Adipocyte (in vitro differentiated cells): Measurements from ENCODE around the gene TMEM80.
"Not testable (repeated sequence)": the region's sequence is repeated elsewhere in the genome, so short reads cannot be mapped to it uniquely, and the experiment has no call there.

Experiments
- DNase-seq: peaks from one replicate; pipeline ENCODE4 v3.0.0-alpha.2; 2015; ENCODE audit warnings: low read depth
- H3K27me3 ChIP-seq: replicated peaks from 2 replicates; pipeline ENCODE4 v1.7.0; 2013; ENCODE audit warnings: mild to moderate bottlenecking, low read length, moderate library complexity; ENCODE audit not compliant: control insufficient read depth, insufficient read depth
- H3K36me3 ChIP-seq: 2 replicates; pipeline ENCODE4 v1.7.0; 2013; ENCODE audit warnings: low read length, mild to moderate bottlenecking, moderate library complexity; ENCODE audit not compliant: control insufficient read depth, insufficient read depth, severe bottlenecking
- H3K4me1 ChIP-seq: 2 replicates; pipeline ENCODE4 v1.7.0; 2013; ENCODE audit warnings: mild to moderate bottlenecking, low read length, moderate library complexity; ENCODE audit not compliant: control insufficient read depth, insufficient read depth
- H3K4me3 ChIP-seq: 2 replicates; pipeline ENCODE4 v1.7.0; 2013; ENCODE audit warnings: mild to moderate bottlenecking, low read length, moderate library complexity
- H3K9ac ChIP-seq: 2 replicates; pipeline ENCODE4 v1.7.0; 2013; ENCODE audit warnings: mild to moderate bottlenecking, low read length, moderate library complexity
- H3K9me3 ChIP-seq: 2 replicates; pipeline ENCODE4 v1.7.0; 2013; ENCODE audit warnings: mild to moderate bottlenecking, low read length, moderate library complexity; ENCODE audit not compliant: control insufficient read depth

The TMEM80 gene

DNA sequence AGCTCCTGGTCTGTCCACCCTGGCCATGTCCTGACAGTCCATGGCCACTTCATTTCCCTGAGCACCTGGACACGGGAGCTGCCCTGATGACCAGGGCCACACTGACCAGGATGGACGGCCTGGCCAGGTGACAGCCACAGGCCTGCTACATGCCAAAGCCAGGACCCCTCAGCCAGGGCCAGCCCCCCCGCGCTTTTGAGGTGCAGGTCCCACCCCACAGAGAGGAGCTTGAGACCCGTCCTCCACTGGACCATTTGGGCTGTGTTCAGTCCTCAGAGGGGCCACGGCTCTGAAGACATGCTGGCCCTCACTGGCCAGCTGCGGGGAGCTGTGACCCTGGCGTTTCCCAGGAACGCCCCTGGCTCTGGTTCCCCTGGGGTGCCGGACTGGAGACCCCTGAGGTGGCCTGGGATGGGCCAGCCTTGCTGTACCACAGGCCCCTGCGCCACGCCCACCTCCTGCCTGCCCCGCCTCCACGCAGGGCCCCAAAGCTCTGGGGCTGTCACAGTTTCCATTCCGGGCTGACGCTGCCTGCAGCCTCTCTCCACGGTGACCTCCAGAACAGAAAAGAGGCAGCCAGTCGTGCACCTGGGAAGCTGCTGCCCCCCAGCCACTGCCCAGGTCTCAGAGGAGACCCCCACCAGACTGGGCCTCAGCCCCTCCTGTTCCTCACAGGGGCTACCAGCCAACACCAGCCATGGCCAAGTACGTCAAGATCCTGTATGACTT lies 28.6 kb downstream of the TMEM80 start:
- H3K27me3 ChIP-seq = no peaks in the 10 kb centered on the region

DNA sequence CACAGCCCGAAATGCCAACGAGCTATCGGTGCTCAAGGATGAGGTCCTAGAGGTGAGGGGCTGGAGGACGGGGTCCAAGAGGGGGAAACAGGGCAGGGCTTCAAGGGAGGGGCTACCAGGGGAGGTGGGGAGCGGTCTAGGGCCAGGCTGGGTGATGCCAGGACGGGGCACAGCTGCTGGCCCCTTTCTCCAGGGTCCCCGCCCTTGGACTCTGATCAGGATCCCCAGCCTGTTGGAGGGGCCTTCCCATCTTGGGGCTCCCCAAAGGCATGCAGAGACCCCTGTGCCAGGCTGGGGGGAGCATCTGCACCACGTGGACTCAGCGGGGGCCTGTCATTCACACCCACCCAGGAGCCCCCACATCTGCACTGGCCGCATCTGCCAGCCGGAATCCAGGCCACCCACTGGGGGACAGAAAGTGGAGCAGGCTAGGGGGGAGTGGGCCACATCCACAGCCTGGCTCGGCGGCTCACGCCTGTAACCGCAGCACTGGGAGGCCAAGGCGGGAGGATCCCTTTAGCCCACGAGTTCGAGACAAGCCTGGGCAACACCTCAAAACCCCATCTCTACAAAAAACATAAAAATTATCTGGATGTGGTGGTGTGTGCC lies 29.3 kb downstream of the TMEM80 start:
- peaks cover 31% of the 10 kb centered on the region for H3K4me1 ChIP-seq
- no peak for DNase-seq
- no peak overlapping the region for H3K9ac ChIP-seq
- no peak overlapping the region for H3K4me3 ChIP-seq
- no peaks in the 10 kb centered on the region for H3K9me3 ChIP-seq
- no peaks in the 10 kb centered on the region for H3K36me3 ChIP-seq
- no peaks in the 10 kb centered on the region for H3K27me3 ChIP-seq

More for the DNA sequence above, 28.6 kb downstream of the TMEM80 start:
- H3K36me3 ChIP-seq = no peaks in the 10 kb centered on the region
- H3K9ac ChIP-seq = no peak overlapping the region
- no peak for DNase-seq
- H3K4me1 ChIP-seq = peaks cover 28% of the 10 kb centered on the region
- no peaks in the 10 kb centered on the region for H3K9me3 ChIP-seq
- H3K4me3 ChIP-seq = no peak overlapping the region

DNA sequence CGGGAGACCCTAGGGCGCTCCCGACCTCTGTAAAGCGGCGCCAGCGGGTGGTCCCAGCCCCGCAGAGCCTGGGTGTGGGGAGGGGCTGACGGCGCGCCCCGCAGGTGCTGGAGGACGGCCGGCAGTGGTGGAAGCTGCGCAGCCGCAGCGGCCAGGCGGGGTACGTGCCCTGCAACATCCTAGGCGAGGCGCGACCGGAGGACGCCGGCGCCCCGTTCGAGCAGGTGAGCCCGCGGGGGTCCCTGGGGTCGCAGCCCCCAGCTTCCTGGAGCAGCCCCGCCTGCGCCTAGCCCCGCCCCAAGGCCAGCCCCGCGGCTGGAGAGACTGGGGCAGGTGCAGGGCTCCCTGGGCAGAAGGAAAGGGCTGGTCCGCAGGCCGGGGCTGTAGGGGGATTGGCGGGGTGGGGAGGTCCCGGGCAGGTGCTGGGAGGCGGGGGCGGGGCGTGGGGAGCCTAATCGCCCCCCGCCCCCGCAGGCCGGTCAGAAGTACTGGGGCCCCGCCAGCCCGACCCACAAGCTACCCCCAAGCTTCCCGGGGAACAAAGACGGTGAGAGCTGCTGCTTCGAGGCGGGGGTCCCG lies 30.1 kb downstream of the TMEM80 start:
- no peak for DNase-seq
- Histone ChIP-seq H3K9ac (no peak overlapping the region), H3K36me3 (no peaks in the 10 kb centered on the region), H3K4me3 (no peak overlapping the region), H3K9me3 (no peaks in the 10 kb centered on the region), H3K27me3 (no peaks in the 10 kb centered on the region), H3K4me1 (peaks cover 31% of the 10 kb centered on the region)

GRCh38 chr11:726278-727220 lies 30.9 kb downstream of the TMEM80 start:
- DNase-seq = peak; percentile 22
- peak overlapping the region; percentile 73 for H3K9ac ChIP-seq
- no peak overlapping the region for H3K4me3 ChIP-seq
- H3K4me1 ChIP-seq = peaks cover 31% of the 10 kb centered on the region
- H3K36me3 ChIP-seq = no peaks in the 10 kb centered on the region
- no peaks in the 10 kb centered on the region for H3K9me3 ChIP-seq
- no peaks in the 10 kb centered on the region for H3K27me3 ChIP-seq

DNA sequence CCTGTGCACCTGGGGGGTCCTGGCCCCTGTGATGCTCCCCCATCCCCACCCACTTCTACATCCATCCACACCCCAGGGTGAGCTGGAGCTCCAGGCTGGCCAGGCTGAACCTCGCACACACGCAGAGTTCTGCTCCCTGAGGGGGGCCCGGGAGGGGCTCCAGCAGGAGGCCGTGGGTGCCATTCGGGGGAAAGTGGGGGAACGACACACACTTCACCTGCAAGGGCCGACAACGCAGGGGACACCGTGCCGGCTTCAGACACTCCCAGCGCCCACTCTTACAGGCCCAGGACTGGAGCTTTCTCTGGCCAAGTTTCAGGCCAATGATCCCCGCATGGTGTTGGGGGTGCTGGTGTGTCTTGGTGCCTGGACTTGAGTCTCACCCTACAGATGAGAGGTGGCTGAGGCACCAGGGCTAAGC lies 31.7 kb downstream of the TMEM80 start:
- no peak for DNase-seq
- no peaks in the 10 kb centered on the region for H3K9me3 ChIP-seq
- peaks cover 31% of the 10 kb centered on the region for H3K4me1 ChIP-seq
- no peaks in the 10 kb centered on the region for H3K36me3 ChIP-seq
- H3K4me3 ChIP-seq = no peak overlapping the region
- peak overlapping the region; percentile 73 for H3K9ac ChIP-seq
- H3K27me3 ChIP-seq = no peaks in the 10 kb centered on the region

GRCh38 chr11:727859-728748 lies 32.5 kb downstream of the TMEM80 start:
- Histone ChIP-seq H3K4me1 (peaks cover 31% of the 10 kb centered on the region), H3K27me3 (no peaks in the 10 kb centered on the region), H3K36me3 (no peaks in the 10 kb centered on the region), H3K4me3 (no peak overlapping the region), H3K9ac (peak overlapping the region; percentile 73), H3K9me3 (no peaks in the 10 kb centered on the region)
- DNase-seq = peak; percentile 79

DNA sequence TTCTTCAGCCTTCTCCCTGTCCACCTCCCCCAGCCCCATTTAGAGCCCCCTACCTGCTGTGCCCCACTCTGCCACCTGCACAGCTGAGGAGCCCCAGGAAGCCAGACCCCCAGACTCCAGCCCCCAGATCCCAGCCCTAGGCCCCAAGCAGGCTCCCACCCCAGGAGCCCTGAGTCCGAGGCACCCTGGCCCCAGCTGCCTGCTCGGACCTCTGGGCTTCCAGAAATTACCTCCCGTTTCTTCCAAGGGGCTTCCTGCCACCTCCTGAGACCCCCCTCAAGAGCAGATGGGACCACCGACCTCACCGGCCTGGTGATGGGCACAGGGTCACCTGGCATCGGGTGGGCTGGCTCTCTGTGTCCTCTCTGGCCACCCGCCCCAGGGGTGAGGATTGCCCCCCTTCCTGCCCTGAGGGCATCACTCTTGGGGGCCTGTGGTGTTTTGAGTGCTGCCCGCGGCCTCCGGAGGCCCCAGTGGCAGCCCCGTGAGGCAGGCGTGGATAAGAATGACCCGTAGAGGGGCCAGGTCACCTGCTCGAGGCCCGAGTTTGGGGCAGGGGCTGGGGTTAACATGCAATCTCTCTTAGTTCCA lies 33.4 kb downstream of the TMEM80 start:
- H3K4me3 ChIP-seq = no peak overlapping the region
- peaks cover 31% of the 10 kb centered on the region for H3K4me1 ChIP-seq
- DNase-seq = no peak
- no peaks in the 10 kb centered on the region for H3K36me3 ChIP-seq
- peak overlapping the region; percentile 69 for H3K9ac ChIP-seq
- peaks cover 3% of the 10 kb centered on the region for H3K27me3 ChIP-seq
- H3K9me3 ChIP-seq = no peaks in the 10 kb centered on the region

DNA sequence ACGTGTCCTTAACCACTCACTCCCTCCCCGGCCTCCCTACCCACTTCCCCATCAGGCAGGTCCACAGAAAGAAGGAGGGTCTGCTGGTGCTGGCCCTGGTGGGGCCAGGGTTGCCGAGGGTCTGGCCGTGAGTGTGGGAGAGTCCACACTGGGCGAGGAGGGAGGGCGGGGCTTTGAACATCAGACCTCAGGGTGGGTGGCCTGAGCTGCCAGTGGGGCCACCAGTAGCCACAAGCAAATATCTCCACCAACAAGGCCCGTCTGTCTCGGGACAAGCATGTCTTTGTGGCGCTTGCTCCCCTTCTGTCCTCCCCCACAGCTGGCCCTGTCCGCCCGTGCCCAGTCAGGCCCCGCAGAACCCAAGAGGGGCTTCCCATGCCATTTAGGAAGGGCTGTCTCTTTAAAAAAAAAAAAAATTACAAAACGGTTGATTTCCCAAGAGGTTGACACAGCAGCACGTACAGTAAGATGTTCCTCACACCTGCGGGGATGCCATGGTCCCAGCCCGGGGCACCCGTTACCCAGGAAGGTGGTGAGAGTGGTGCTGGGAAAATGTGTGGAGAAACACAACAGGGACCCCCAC lies 34.0 kb downstream of the TMEM80 start:
- no peak for DNase-seq
- Histone ChIP-seq H3K4me1 (peaks cover 31% of the 10 kb centered on the region), H3K9me3 (no peaks in the 10 kb centered on the region), H3K27me3 (peaks cover 3% of the 10 kb centered on the region), H3K4me3 (no peak overlapping the region), H3K9ac (peak overlapping the region; percentile 69), H3K36me3 (no peaks in the 10 kb centered on the region)

GRCh38 chr11:733072-733471 lies 37.5 kb downstream of the TMEM80 start:
- DNase-seq = no peak
- no peaks in the 10 kb centered on the region for H3K9me3 ChIP-seq
- peaks cover 15% of the 10 kb centered on the region for H3K4me1 ChIP-seq
- no peak overlapping the region for H3K9ac ChIP-seq
- no peaks in the 10 kb centered on the region for H3K36me3 ChIP-seq
- H3K27me3 ChIP-seq = peaks cover 8% of the 10 kb centered on the region
- H3K4me3 ChIP-seq = no peak overlapping the region

GRCh38 chr11:734541-734940 lies 38.9 kb downstream of the TMEM80 start:
- H3K9ac ChIP-seq, H3K9me3 ChIP-seq, H3K36me3 ChIP-seq, H3K4me3 ChIP-seq, H3K27me3 ChIP-seq, H3K4me1 ChIP-seq, DNase-seq: not testable (repeated sequence)
